A549 treated with DMSO at 1 μM for 4 hours (cell line): Measurements from ENCODE around the gene MUC6. TPM values are rescaled to one million over a fixed set of nuclear protein-coding genes. Genes with fewer than 3 reads are reported as not detected.

ENCODE experiments used
- total RNA-seq: library from RNA; stranded (reverse); fragments of 200-300 nt; extraction: Qiagen RNA extraction; gene quantifications from 5 replicates; pipeline ENCODE4 v1.2.3, GENCODE V29; 2022; ENCODE audit warnings: low read depth

MUC6 gene, protein sequence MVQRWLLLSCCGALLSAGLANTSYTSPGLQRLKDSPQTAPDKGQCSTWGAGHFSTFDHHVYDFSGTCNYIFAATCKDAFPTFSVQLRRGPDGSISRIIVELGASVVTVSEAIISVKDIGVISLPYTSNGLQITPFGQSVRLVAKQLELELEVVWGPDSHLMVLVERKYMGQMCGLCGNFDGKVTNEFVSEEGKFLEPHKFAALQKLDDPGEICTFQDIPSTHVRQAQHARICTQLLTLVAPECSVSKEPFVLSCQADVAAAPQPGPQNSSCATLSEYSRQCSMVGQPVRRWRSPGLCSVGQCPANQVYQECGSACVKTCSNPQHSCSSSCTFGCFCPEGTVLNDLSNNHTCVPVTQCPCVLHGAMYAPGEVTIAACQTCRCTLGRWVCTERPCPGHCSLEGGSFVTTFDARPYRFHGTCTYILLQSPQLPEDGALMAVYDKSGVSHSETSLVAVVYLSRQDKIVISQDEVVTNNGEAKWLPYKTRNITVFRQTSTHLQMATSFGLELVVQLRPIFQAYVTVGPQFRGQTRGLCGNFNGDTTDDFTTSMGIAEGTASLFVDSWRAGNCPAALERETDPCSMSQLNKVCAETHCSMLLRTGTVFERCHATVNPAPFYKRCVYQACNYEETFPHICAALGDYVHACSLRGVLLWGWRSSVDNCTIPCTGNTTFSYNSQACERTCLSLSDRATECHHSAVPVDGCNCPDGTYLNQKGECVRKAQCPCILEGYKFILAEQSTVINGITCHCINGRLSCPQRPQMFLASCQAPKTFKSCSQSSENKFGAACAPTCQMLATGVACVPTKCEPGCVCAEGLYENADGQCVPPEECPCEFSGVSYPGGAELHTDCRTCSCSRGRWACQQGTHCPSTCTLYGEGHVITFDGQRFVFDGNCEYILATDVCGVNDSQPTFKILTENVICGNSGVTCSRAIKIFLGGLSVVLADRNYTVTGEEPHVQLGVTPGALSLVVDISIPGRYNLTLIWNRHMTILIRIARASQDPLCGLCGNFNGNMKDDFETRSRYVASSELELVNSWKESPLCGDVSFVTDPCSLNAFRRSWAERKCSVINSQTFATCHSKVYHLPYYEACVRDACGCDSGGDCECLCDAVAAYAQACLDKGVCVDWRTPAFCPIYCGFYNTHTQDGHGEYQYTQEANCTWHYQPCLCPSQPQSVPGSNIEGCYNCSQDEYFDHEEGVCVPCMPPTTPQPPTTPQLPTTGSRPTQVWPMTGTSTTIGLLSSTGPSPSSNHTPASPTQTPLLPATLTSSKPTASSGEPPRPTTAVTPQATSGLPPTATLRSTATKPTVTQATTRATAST (N-terminal part only)
- total RNA-seq = 0.01 TPM in 2 of 5 replicates, not detected in the others

DNA sequence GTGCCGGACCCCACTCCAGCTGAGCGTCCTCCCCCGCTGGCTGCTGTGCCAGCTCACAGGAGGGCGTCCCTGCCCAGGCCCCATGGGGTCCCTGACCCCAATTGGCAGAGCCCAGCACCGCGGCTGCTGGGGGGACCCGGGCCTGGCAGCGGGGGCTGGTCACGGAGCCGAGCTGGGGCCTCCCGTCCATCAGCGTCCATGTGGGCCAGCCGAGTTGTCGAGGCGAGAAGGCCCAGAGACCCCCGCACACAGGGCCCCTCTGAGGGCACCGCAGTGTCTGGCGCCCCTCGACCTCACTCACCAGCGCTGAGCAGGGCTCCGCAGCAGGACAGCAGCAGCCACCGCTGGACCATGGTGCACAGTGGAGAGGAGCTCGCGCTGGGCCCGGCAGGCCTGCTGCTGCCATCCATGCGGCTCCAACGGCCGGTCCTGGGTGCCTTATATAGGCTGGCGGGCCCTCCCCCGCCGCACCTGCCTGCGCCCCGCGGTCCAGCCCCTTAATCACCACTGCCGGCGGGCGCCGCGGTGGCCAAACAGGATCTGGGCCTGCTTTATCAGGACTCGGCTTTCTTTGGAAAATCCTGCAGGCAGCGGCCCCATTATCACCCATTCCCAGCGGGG, at the start of gene MUC6:
MUC6 (minus strand) TSS at position 416 of the 621 bp plus-strand sequence; CDS start at position 353, 63 bp downstream.

GRCh38 chr11:1074244-1075221, 38.0 kb upstream of the MUC6 start, which contains the start of gene MUC2:
TSS of gene MUC2 (plus strand) at chr11:1074874.

Other genes with a start within 250 kb of the MUC6 start
- 0.81 to 2.3 TPM (median 1.6 TPM) in 5 replicates for gene CEND1, start 246.6 kb downstream of the MUC6 start, total RNA-seq
- 24.3 to 40.1 TPM (median 33.7 TPM) in 5 replicates for gene SLC25A22, start 238.4 kb downstream of the MUC6 start, total RNA-seq
- gene PIDD1, start 231.5 kb downstream of the MUC6 start, total RNA-seq = 9.7 to 16.8 TPM (median 13.3 TPM) in 5 replicates
- 1,681 to 2,398 TPM (median 2,293 TPM) in 5 replicates for gene RPLP2, start 226.8 kb downstream of the MUC6 start, total RNA-seq
- gene PNPLA2, start 217.8 kb downstream of the MUC6 start, total RNA-seq = 40.4 to 57.7 TPM (median 52.1 TPM) in 5 replicates
- gene CRACR2B, start 208.8 kb downstream of the MUC6 start, total RNA-seq = 3.1 to 4.7 TPM (median 3.6 TPM) in 5 replicates
- gene CD151, start 203.8 kb downstream of the MUC6 start, total RNA-seq = 728 to 834 TPM (median 790 TPM) in 5 replicates
- 546 to 649 TPM (median 614 TPM) in 5 replicates for gene POLR2L, start 194.2 kb downstream of the MUC6 start, total RNA-seq
- 132 to 188 TPM (median 168 TPM) in 5 replicates for gene TSPAN4, start 193.9 kb downstream of the MUC6 start, total RNA-seq
- 74.3 to 81.3 TPM (median 76.0 TPM) in 5 replicates for gene CHID1, start 125.9 kb downstream of the MUC6 start, total RNA-seq
- gene AP2A2, start 110.8 kb downstream of the MUC6 start, total RNA-seq = 28.5 to 41.5 TPM (median 36.3 TPM) in 5 replicates
- gene MUC2, start 38.2 kb upstream of the MUC6 start, total RNA-seq = 0.17 to 0.35 TPM (median 0.18 TPM) in 5 replicates
- 2.3 to 5.4 TPM (median 4.6 TPM) in 5 replicates for gene MUC5AC, start 121.2 kb upstream of the MUC6 start, total RNA-seq
- gene MUC5B, start 186.3 kb upstream of the MUC6 start, total RNA-seq = 2.3 to 4.3 TPM (median 2.9 TPM) in 5 replicates